ENCODE data around the gene KIRREL3. TPM values are rescaled to one million over a fixed set of nuclear protein-coding genes. Genes with fewer than 3 reads are reported as not detected.

The KIRREL3 gene
- total and polyA plus RNA-seq, 4 donors = 0.02 to 0.71 (median 0.15) TPM; not detected in 1

GRCh38 chr11:126660321-126660720 lies 340.2 kb downstream of the KIRREL3 start:
- no peak for ATAC-seq (ENCODE audit: insufficient read depth, low FRiP score)
- H3K27me3 ChIP-seq (ENCODE audit: control insufficient read depth in 3 of 3, insufficient read depth in 3 of 3, low read length in 2 of 3) = no peaks in the 10 kb centered on the region
- TF ChIP-seq CTCF (IDR thresholded peaks at IDR 0.05; ENCODE audit: control extremely low read depth, extremely low read depth) = no peak

GRCh38 chr11:126658306-126659056 lies 342.1 kb downstream of the KIRREL3 start:
- Histone ChIP-seq H3K4me3 (no peak overlapping the region), H3K27ac (ENCODE audit: low read depth in 1 of 2, low read length in 1 of 2) (no peak overlapping the region), H3K9ac (ENCODE audit: insufficient read depth in 1 of 2, low read length in 2 of 2) (no peak overlapping the region), H3K4me1 (ENCODE audit: control insufficient read depth in 5 of 5, insufficient read depth in 5 of 5, low read length in 5 of 5) (no peaks in the 10 kb centered on the region), H3K36me3 (ENCODE audit: control insufficient read depth in 4 of 4, insufficient read depth in 4 of 4, low read length in 4 of 4) (no peaks in the 10 kb centered on the region), H3K27me3 (ENCODE audit: control insufficient read depth in 3 of 3, insufficient read depth in 3 of 3, low read length in 2 of 3) (no peaks in the 10 kb centered on the region), H3K9me3 (ENCODE audit: control insufficient read depth in 4 of 4, insufficient read depth in 3 of 4, low read length in 3 of 4) (no peaks in the 10 kb centered on the region)
- TF ChIP-seq CTCF (IDR thresholded peaks at IDR 0.05; ENCODE audit: control extremely low read depth, extremely low read depth) = no peak
- WGBS, 2 donors = 72 to 73% methylated on average over 6 of the region's 6 CpGs
- no peak for ATAC-seq (ENCODE audit: insufficient read depth, low FRiP score)
- DNase-seq = no peak

More at GRCh38 chr11:126660321-126660720, 340.2 kb downstream of the KIRREL3 start:
- Histone ChIP-seq H3K4me3 (no peak overlapping the region), H3K36me3 (ENCODE audit: control insufficient read depth in 4 of 4, insufficient read depth in 4 of 4, low read length in 4 of 4) (no peaks in the 10 kb centered on the region), H3K9ac (ENCODE audit: insufficient read depth in 1 of 2, low read length in 2 of 2) (no peak overlapping the region), H3K27ac (ENCODE audit: low read depth in 1 of 2, low read length in 1 of 2) (no peak overlapping the region), H3K9me3 (ENCODE audit: control insufficient read depth in 4 of 4, insufficient read depth in 3 of 4, low read length in 3 of 4) (no peaks in the 10 kb centered on the region), H3K4me1 (ENCODE audit: control insufficient read depth in 5 of 5, insufficient read depth in 5 of 5, low read length in 5 of 5) (no peaks in the 10 kb centered on the region)
- 81 to 83% methylated on average over 5 of the region's 5 CpGs for WGBS, 2 donors
- DNase-seq = no peak

- H3K9me3 ChIP-seq (ENCODE audit: control insufficient read depth in 4 of 4, insufficient read depth in 3 of 4, low read length in 3 of 4) = no peaks in the 10 kb centered on the region
- 30 to 47% methylated on average over 2 of the region's 2 CpGs for WGBS, 2 donors
- H3K9ac ChIP-seq (ENCODE audit: insufficient read depth in 1 of 2, low read length in 2 of 2) = no peak overlapping the region
- no peaks in the 10 kb centered on the region for H3K4me1 ChIP-seq (ENCODE audit: control insufficient read depth in 5 of 5, insufficient read depth in 5 of 5, low read length in 5 of 5)
- no peaks in the 10 kb centered on the region for H3K27me3 ChIP-seq (ENCODE audit: control insufficient read depth in 3 of 3, insufficient read depth in 3 of 3, low read length in 2 of 3)
- no peak for TF ChIP-seq CTCF (IDR thresholded peaks at IDR 0.05; ENCODE audit: control extremely low read depth, extremely low read depth)
- H3K4me3 ChIP-seq = no peak overlapping the region
- H3K27ac ChIP-seq (ENCODE audit: low read depth in 1 of 2, low read length in 1 of 2) = no peak overlapping the region
- no peak for DNase-seq
- H3K36me3 ChIP-seq (ENCODE audit: control insufficient read depth in 4 of 4, insufficient read depth in 4 of 4, low read length in 4 of 4) = no peaks in the 10 kb centered on the region
- ATAC-seq (ENCODE audit: insufficient read depth, low FRiP score) = no peak
These were observed 344.8 kb downstream of the KIRREL3 start for GRCh38 chr11:126655807-126656128.
